ENCODE data around the gene LCN12. TPM values are rescaled to one million over a fixed set of nuclear protein-coding genes. Genes with fewer than 3 reads are reported as not detected.

The LCN12 gene
- total RNA-seq, 1 donor from 2014 or later: 1.5 TPM

DNA sequence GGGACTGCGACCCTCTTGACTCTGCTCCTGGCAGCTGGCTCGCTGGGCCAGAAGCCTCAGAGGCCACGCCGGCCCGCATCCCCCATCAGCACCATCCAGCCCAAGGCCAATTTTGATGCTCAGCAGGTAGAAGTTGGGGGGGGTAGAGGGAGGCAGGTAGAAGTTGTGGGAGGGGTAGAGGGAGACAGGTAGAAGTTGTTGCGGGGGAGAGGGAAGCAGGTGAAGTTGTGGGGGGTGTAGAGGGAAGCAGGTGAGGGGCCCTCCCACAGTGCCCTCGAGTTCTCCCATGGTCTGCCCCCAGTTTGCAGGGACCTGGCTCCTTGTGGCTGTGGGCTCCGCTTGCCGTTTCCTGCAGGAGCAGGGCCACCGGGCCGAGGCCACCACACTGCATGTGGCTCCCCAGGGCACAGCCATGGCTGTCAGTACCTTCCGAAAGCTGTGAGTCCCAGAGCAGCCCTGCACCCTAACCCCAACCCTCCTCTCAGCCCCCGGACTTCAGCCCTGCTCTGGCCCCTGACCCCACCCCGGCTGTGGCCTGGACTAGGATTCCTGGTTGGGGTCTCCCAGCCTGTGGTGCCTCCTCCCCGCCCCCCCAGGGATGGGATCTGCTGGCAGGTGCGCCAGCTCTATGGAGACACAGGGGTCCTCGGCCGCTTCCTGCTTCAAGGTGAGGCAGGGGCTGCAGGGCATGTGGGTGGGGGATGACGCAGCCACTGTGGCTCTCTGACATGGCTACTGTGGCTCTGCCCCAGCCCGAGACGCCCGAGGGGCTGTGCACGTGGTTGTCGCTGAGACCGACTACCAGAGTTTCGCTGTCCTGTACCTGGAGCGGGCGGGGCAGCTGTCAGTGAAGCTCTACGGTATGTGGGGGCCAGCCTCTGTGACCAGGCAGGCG lies 6.5 kb upstream of the LCN12 start:
- Mint-ChIP-seq H3K4me3 (ENCODE audit: unreplicated experiment) (peak overlapping the region; percentile 88), H3K27me3 (ENCODE audit: unreplicated experiment) (peaks cover 6% of the 10 kb centered on the region), H3K27ac (ENCODE audit: unreplicated experiment) (no peak overlapping the region), H3K36me3 (ENCODE audit: low read depth, unreplicated experiment) (peaks cover 3% of the 10 kb centered on the region), H3K4me1 (ENCODE audit: unreplicated experiment) (no peaks in the 10 kb centered on the region), H3K9me3 (ENCODE audit: unreplicated experiment) (no peaks in the 10 kb centered on the region)
- TF ChIP-seq, protein P1, sequence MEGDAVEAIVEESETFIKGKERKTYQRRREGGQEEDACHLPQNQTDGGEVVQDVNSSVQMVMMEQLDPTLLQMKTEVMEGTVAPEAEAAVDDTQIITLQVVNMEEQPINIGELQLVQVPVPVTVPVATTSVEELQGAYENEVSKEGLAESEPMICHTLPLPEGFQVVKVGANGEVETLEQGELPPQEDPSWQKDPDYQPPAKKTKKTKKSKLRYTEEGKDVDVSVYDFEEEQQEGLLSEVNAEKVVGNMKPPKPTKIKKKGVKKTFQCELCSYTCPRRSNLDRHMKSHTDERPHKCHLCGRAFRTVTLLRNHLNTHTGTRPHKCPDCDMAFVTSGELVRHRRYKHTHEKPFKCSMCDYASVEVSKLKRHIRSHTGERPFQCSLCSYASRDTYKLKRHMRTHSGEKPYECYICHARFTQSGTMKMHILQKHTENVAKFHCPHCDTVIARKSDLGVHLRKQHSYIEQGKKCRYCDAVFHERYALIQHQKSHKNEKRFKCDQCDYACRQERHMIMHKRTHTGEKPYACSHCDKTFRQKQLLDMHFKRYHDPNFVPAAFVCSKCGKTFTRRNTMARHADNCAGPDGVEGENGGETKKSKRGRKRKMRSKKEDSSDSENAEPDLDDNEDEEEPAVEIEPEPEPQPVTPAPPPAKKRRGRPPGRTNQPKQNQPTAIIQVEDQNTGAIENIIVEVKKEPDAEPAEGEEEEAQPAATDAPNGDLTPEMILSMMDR (IDR thresholded peaks at IDR 0.05; ENCODE audit: unreplicated experiment): no peak
- DNase-seq (ENCODE audit: low spot score): no peak

DNA sequence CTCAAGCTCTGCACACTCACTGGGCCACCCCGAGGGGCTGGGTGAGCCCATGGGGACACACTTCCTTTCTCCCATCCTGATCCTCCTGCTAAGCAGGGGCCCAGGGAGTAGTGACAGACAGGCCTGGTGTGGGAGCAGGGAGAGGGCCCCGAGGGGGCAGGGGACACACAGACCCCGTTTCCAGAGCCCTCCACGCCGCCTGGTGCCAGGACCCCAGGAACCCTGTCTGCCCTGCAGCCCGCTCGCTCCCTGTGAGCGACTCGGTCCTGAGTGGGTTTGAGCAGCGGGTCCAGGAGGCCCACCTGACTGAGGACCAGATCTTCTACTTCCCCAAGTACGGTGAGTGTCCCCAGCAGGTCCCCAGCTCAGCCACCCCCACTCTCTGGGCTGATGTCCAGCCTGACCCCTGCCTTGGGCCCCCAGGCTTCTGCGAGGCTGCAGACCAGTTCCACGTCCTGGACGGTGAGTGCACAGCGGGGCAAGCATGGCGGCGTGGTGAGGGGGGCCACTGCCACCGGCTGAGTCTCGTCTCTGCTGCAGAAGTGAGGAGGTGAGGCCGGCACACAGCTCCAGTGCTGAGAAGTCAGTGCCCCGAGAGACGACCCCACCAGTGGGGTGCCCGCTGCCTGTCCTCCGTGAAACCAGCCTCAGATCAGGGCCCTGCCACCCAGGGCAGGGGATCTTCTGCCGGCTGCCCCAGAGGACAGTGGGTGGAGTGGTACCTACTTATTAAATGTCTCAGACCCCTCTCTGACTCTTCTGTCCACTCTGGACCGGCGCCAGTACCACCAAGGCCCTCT lies 5.6 kb upstream of the LCN12 start:
- H3K36me3 Mint-ChIP-seq (ENCODE audit: low read depth, unreplicated experiment): peaks cover 3% of the 10 kb centered on the region
- no peak overlapping the region for H3K27ac Mint-ChIP-seq (ENCODE audit: unreplicated experiment)
- no peaks in the 10 kb centered on the region for H3K9me3 Mint-ChIP-seq (ENCODE audit: unreplicated experiment)
- H3K27me3 Mint-ChIP-seq (ENCODE audit: unreplicated experiment): peaks cover 6% of the 10 kb centered on the region
- DNase-seq (ENCODE audit: low spot score): no peak
- TF ChIP-seq, protein P1 (IDR thresholded peaks at IDR 0.05; ENCODE audit: unreplicated experiment): no peak
- no peaks in the 10 kb centered on the region for H3K4me1 Mint-ChIP-seq (ENCODE audit: unreplicated experiment)
- no peak overlapping the region for H3K4me3 Mint-ChIP-seq (ENCODE audit: unreplicated experiment)

DNA sequence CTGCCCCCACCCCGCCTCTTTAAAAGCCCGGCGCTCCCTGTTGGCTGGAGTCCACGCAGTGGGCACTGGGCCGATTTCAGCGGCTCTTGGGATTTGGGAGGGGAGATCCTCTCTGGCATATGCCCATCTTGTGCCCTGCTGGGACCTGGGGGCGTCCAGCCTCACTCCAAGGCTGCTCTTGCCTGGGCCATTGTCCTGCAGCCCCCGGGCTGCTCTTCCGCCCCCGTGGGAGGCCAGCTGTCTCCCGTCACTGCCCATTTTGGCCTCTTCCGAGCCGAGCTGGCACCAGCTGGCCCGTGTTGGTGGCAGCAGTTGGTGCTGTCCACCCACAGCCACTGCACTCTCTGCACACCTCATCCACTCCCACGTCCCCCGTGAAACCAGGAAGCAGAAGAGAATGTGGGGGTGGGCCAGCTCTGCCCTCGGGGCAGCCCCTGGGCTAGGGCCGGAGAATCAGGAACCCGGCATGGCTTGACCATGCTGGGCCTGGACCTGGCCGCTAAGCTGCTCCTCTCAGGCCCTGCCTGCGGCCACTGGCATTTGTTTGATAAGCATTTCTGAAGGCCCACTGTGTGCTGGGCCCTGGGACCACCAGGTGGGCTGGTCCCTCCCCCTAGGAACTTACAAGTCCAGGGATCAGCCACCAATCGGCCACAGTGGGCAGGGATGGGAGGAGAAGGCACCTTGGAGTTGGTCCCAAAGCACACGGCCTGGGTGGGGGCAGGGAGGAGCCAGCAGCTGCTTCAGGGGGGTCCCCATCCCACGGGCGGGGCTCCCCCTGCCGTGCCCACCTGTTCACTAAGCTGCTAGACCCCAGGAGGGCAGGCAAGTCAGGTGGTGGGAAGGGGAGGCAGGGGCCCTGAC lies 4.8 kb upstream of the LCN12 start:
- Mint-ChIP-seq H3K27me3 (ENCODE audit: unreplicated experiment) (peaks cover 6% of the 10 kb centered on the region), H3K27ac (ENCODE audit: unreplicated experiment) (no peak overlapping the region)

DNA sequence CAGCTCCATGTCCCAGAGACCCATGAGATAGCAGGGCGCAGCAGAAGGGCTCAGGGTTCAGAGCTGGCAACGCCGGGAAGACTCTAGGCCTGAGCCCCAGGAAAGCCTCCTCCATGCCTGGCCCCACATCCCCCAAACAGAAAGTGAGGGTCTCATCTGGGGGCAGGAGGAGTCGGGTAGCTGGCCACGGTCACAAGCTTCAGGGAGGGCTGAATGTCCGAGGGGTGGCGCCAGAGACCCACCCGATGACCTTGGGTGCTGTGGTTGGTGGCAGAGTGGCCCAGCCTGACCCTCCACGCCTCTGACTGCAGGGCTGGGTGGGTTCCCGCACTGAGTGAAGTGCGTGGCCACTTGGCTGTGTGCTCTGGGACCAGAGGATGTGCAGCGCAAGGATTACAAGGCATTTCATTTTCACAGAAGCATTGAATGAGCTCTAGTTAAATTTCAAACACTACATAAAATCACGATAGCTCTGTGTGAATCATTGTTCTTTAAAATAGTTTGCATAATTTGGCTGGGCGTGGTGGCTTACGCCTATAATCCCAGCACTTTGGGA lies 4.0 kb upstream of the LCN12 start:
- Mint-ChIP-seq H3K4me3 (ENCODE audit: unreplicated experiment) (peak overlapping the region; percentile 62), H3K36me3 (ENCODE audit: low read depth, unreplicated experiment) (no peaks in the 10 kb centered on the region), H3K9me3 (ENCODE audit: unreplicated experiment) (no peaks in the 10 kb centered on the region), H3K27me3 (ENCODE audit: unreplicated experiment) (peaks cover 6% of the 10 kb centered on the region), H3K4me1 (ENCODE audit: unreplicated experiment) (no peaks in the 10 kb centered on the region), H3K27ac (ENCODE audit: unreplicated experiment) (no peak overlapping the region)
- TF ChIP-seq, protein P1 (IDR thresholded peaks at IDR 0.05; ENCODE audit: unreplicated experiment): no peak
- peak; percentile 52 for DNase-seq (ENCODE audit: low spot score)

More for the DNA sequence above, 4.8 kb upstream of the LCN12 start:
- no peaks in the 10 kb centered on the region for H3K36me3 Mint-ChIP-seq (ENCODE audit: low read depth, unreplicated experiment)
- TF ChIP-seq, protein P1 (IDR thresholded peaks at IDR 0.05; ENCODE audit: unreplicated experiment): no peak
- H3K4me1 Mint-ChIP-seq (ENCODE audit: unreplicated experiment): no peaks in the 10 kb centered on the region
- no peaks in the 10 kb centered on the region for H3K9me3 Mint-ChIP-seq (ENCODE audit: unreplicated experiment)
- no peak overlapping the region for H3K4me3 Mint-ChIP-seq (ENCODE audit: unreplicated experiment)
- DNase-seq (ENCODE audit: low spot score): no peak

Measured in endothelial cell (in vitro differentiated cells).